Right lobe of liver (tissue), 4 donors: ENCODE results near the gene PALMD.
A peak's percentile ranks its signal among the peaks of the same experiment; 100 is the strongest.

Experiments
- POLR2A ChIP-seq: fragments of 450-650 bp; IDR thresholded peaks from one replicate; pipeline ENCODE4 v1.6.1; 2017; ENCODE audit warnings: antibody characterized with exemption, mild to moderate bottlenecking
- TF ChIP-seq, protein P1 (sequence below), 4 donors: fragments of 200-600 bp in 3 of 4; fragments of 450-650 bp in 1 of 4; IDR thresholded peaks; one replicate each; pipeline versions ENCODE4 v1.5.1 to v1.8.0; 2016 to 2022; ENCODE audit warnings: antibody characterized with exemption in 4 of 4, mild to moderate bottlenecking in 2 of 4
- donor health status: DM: no; HTN: no; CAD: no.
- donor health status: DM: no; HTN: no; CAD: no.
- donor health status: DM: no; HTN: yes; CAD: no.

- TF ChIP-seq, protein P1, sequence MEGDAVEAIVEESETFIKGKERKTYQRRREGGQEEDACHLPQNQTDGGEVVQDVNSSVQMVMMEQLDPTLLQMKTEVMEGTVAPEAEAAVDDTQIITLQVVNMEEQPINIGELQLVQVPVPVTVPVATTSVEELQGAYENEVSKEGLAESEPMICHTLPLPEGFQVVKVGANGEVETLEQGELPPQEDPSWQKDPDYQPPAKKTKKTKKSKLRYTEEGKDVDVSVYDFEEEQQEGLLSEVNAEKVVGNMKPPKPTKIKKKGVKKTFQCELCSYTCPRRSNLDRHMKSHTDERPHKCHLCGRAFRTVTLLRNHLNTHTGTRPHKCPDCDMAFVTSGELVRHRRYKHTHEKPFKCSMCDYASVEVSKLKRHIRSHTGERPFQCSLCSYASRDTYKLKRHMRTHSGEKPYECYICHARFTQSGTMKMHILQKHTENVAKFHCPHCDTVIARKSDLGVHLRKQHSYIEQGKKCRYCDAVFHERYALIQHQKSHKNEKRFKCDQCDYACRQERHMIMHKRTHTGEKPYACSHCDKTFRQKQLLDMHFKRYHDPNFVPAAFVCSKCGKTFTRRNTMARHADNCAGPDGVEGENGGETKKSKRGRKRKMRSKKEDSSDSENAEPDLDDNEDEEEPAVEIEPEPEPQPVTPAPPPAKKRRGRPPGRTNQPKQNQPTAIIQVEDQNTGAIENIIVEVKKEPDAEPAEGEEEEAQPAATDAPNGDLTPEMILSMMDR (IDR thresholded peaks at IDR 0.05) = peak; percentile 33 to 56 (median 38)
- TF ChIP-seq POLR2A = no peak
These were observed 2.2 kb downstream of the PALMD start for GRCh38 chr1:99648107-99648506.
